Nephron (organoid): ENCODE results near the gene CCDC192.

ENCODE experiments used
- H3K27ac Mint-ChIP-seq, 3 experiments: 2 replicates each; pipeline ENCODE4 v1.8.0; 2020; ENCODE audit warnings: mixed read lengths in 3 of 3, mild to moderate bottlenecking in 2 of 3, moderate library complexity in 1 of 3
- H3K27me3 Mint-ChIP-seq: 2 replicates; pipeline ENCODE4 v1.8.0; 2021; ENCODE audit warnings: low read depth, mild to moderate bottlenecking, moderate library complexity, mixed read lengths
- H3K36me3 Mint-ChIP-seq: 2 replicates; pipeline ENCODE4 v1.8.0; 2020; ENCODE audit warnings: low read depth, mixed read lengths
- H3K4me1 Mint-ChIP-seq: 2 replicates; pipeline ENCODE4 v1.8.0; 2020; ENCODE audit warnings: mixed read lengths
- H3K4me3 Mint-ChIP-seq, 3 experiments: 2 replicates each; pipeline ENCODE4 v1.8.0; 2020; ENCODE audit warnings: mild to moderate bottlenecking in 3 of 3, mixed read lengths in 3 of 3, moderate library complexity in 2 of 3
- H3K9me3 Mint-ChIP-seq: 2 replicates; pipeline ENCODE4 v1.8.0; 2020; ENCODE audit warnings: mixed read lengths
- CTCF ChIP-seq, 3 experiments: fragments of 200-600 bp; sonication (generic); IDR thresholded peaks; one replicate each; pipeline ENCODE4 v1.5.0; 2021; ENCODE audit warnings: antibody characterized with exemption in 3 of 3; ENCODE audit not compliant: unreplicated experiment in 3 of 3

CCDC192 gene

DNA sequence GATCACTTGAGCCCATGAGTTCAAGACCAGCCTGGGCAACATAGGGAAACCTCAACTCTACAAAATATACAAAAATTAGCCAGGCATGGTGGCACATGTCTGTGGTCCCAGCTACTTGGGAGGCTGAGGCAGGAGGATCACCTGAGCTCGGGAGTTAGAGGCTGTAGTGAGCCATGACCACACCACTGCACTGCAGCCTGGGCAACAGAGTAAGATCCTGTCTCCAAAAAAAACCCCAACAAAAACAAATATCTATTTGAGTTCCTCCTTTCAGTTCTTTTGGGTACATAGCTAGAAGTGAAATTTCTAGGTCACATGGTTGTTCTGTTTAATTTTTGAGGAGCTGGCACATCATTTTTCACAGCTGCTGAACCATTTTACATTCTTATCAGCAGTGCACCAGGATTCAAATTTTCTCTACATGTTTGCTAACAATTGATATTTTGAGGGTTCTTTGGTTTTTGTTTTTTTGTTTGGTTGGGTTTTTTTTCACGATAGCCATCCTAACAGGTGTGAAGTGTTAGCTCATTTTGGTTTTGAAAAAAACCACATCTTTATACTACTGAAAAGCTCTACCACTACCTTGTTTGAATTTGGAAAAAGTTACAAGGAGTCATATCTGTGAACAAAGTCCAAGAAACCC lies 203.5 kb downstream of the CCDC192 start:
- TF ChIP-seq CTCF (IDR thresholded peaks at IDR 0.05; ENCODE audit: unreplicated experiment in 3 of 3): no peak
- H3K4me3 Mint-ChIP-seq: no peak overlapping the region
- no peaks in the 10 kb centered on the region for H3K36me3 Mint-ChIP-seq
- H3K27me3 Mint-ChIP-seq: peaks cover 5% of the 10 kb centered on the region
- no peaks in the 10 kb centered on the region for H3K9me3 Mint-ChIP-seq
- H3K4me1 Mint-ChIP-seq: peaks cover 6% of the 10 kb centered on the region
- H3K27ac Mint-ChIP-seq: no peak overlapping the region

DNA sequence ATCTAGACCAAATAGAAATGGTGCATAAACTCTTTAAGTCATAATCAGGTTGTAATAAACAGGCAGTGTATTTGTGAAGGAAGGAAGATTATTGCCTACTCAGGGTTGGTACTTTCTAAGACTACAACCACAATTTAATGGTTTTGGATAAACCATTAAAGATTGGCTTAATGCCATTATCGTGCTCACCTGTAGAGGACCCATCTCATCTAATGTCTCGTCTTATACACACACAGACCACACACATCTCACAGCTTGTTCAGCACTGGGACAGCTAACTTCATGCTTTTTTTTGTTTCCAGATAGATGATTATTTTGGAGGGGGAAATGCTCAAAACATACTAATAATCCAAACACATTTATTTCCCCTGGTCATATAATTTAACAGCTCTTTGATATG lies 204.7 kb downstream of the CCDC192 start:
- no peak overlapping the region for H3K4me3 Mint-ChIP-seq
- TF ChIP-seq CTCF (IDR thresholded peaks at IDR 0.05; ENCODE audit: unreplicated experiment in 3 of 3): no peak
- no peaks in the 10 kb centered on the region for H3K9me3 Mint-ChIP-seq
- no peaks in the 10 kb centered on the region for H3K36me3 Mint-ChIP-seq
- H3K27me3 Mint-ChIP-seq: peaks cover 5% of the 10 kb centered on the region
- peaks cover 6% of the 10 kb centered on the region for H3K4me1 Mint-ChIP-seq
- H3K27ac Mint-ChIP-seq: no peak overlapping the region

DNA sequence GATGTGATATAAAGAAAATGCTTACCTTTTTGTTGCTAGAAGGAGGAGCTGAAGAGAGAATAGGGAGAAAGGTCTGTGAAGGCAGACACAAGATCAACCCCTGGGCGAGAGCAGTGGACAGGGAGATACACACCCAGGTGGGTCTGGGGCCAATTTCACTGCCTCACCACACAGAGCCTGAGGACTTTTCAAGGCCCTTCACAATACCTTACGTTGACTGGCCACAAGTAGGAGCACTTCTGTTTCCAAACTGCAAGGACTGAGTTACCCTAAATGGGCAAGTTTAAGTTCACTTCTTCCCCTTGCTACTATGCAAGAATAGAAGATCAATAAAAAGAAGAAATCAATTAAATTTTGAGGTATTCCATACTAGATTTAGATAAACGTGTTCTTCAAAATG lies 205.9 kb downstream of the CCDC192 start:
- H3K4me3 Mint-ChIP-seq: no peak overlapping the region
- H3K27me3 Mint-ChIP-seq: peaks cover 5% of the 10 kb centered on the region
- no peaks in the 10 kb centered on the region for H3K36me3 Mint-ChIP-seq
- H3K27ac Mint-ChIP-seq: no peak overlapping the region
- H3K4me1 Mint-ChIP-seq: peaks cover 6% of the 10 kb centered on the region
- peak; percentile 17 to 37 (median 29) for TF ChIP-seq CTCF (IDR thresholded peaks at IDR 0.05; ENCODE audit: unreplicated experiment in 3 of 3)
- H3K9me3 Mint-ChIP-seq: no peaks in the 10 kb centered on the region

GRCh38 chr5:127909821-127910220 lies 206.6 kb downstream of the CCDC192 start:
- TF ChIP-seq CTCF (IDR thresholded peaks at IDR 0.05; ENCODE audit: unreplicated experiment in 3 of 3): no peak
- Mint-ChIP-seq H3K27me3 (peaks cover 5% of the 10 kb centered on the region), H3K4me1 (peaks cover 6% of the 10 kb centered on the region), H3K4me3 (no peak overlapping the region), H3K36me3 (no peaks in the 10 kb centered on the region), H3K27ac (no peak overlapping the region), H3K9me3 (no peaks in the 10 kb centered on the region)

DNA sequence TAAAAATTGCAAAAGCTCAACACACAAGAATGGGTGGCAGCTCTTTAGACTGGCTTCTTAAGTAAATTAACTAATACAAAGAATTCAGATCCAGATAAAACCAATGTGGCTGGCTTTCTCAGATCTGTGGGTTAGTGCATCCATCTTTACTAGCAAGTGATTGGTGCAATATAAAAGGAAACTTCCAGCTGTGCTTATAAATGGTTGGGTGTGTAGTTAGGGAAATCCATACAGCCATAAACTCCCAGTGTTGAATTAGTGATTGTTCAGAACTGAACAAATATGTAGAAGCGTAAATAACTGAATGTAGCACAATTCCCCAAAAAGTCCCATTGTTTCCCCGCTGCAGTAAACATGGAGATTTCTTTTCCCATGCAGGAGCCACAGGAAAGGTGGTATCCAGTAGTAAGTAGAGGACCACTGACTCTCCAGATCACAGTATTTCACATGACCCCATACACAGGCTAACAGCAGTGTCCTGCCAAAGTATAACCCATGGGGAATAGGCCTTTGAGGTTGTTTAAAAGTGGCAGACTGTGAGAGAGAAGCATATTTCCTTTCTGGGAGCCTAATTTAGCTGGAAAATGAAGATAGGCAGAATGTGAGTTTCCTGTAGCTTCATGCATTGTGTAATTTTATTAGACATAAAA lies 207.2 kb downstream of the CCDC192 start:
- H3K9me3 Mint-ChIP-seq: no peaks in the 10 kb centered on the region
- no peaks in the 10 kb centered on the region for H3K36me3 Mint-ChIP-seq
- H3K4me3 Mint-ChIP-seq: no peak overlapping the region
- no peak for TF ChIP-seq CTCF (IDR thresholded peaks at IDR 0.05; ENCODE audit: unreplicated experiment in 3 of 3)
- peak overlapping the region in 1 of 3 experiments; percentile 27 for H3K27ac Mint-ChIP-seq
- peaks cover 5% of the 10 kb centered on the region for H3K27me3 Mint-ChIP-seq
- peaks cover 6% of the 10 kb centered on the region for H3K4me1 Mint-ChIP-seq

GRCh38 chr5:127911619-127912018 lies 208.4 kb downstream of the CCDC192 start:
- H3K4me1 Mint-ChIP-seq: peaks cover 6% of the 10 kb centered on the region
- no peak overlapping the region for H3K27ac Mint-ChIP-seq
- no peak for TF ChIP-seq CTCF (IDR thresholded peaks at IDR 0.05; ENCODE audit: unreplicated experiment in 3 of 3)
- no peaks in the 10 kb centered on the region for H3K9me3 Mint-ChIP-seq
- H3K27me3 Mint-ChIP-seq: peaks cover 5% of the 10 kb centered on the region
- no peak overlapping the region for H3K4me3 Mint-ChIP-seq
- no peaks in the 10 kb centered on the region for H3K36me3 Mint-ChIP-seq
